MM.1S (cell line): Measurements from ENCODE around the gene CILP.
"Not testable (repeated sequence)": the region's sequence is repeated elsewhere in the genome, so short reads cannot be mapped to it uniquely, and the experiment has no call there.

Experiments
- DNase-seq: peaks from one replicate; pipeline ENCODE4 v3.0.0-alpha.2; 2015
- H2AFZ ChIP-seq: fragments of 300-600 bp; sonication (generic); 2 replicates; pipeline ENCODE4 v1.6.0; 2016; ENCODE audit warnings: antibody characterized with exemption, low read length
- H3F3A ChIP-seq: fragments of 300-600 bp; sonication (generic); 2 replicates; pipeline ENCODE4 v1.6.1; 2016; ENCODE audit warnings: mild to moderate bottlenecking, antibody characterized with exemption, low read length, moderate library complexity, mixed read lengths; ENCODE audit not compliant: insufficient read depth
- H3K27ac ChIP-seq: fragments of 300-600 bp; sonication (generic); 2 replicates; pipeline ENCODE4 v1.5.1; 2016; ENCODE audit warnings: mild to moderate bottlenecking, low read length
- H3K27me3 ChIP-seq: fragments of 300-600 bp; sonication (generic); replicated peaks from 2 replicates; pipeline ENCODE4 v1.6.0; 2016; ENCODE audit warnings: low read length; ENCODE audit not compliant: insufficient read depth
- H3K36me3 ChIP-seq: fragments of 300-600 bp; sonication (generic); replicated peaks from 2 replicates; pipeline ENCODE4 v1.6.1; 2016; ENCODE audit warnings: mild to moderate bottlenecking, low read length, mixed read lengths; ENCODE audit not compliant: insufficient read depth
- H3K4me1 ChIP-seq: fragments of 300-600 bp; sonication (generic); 2 replicates; pipeline ENCODE4 v1.6.1; 2016; ENCODE audit warnings: low read length, mixed read lengths
- H3K4me2 ChIP-seq: fragments of 300-600 bp; sonication (generic); 2 replicates; pipeline ENCODE4 v1.6.0; 2016; ENCODE audit warnings: low read depth, low read length
- H3K4me3 ChIP-seq: fragments of 300-600 bp; sonication (generic); 2 replicates; pipeline ENCODE4 v1.5.1; 2016; ENCODE audit warnings: low read length, mixed read lengths
- H3K79me2 ChIP-seq: fragments of 300-600 bp; sonication (generic); 2 replicates; pipeline ENCODE4 v1.6.1; 2016; ENCODE audit warnings: mixed run types, low read length, mixed read lengths
- H3K9ac ChIP-seq: fragments of 300-600 bp; sonication (generic); 2 replicates; pipeline ENCODE4 v1.6.1; 2016; ENCODE audit warnings: low read length, mixed read lengths
- H3K9me2 ChIP-seq: fragments of 300-600 bp; sonication (generic); replicated peaks from 2 replicates; pipeline ENCODE4 v1.6.1; 2016; ENCODE audit warnings: mild to moderate bottlenecking, low read length, mixed read lengths; ENCODE audit not compliant: insufficient read depth
- H3K9me3 ChIP-seq: fragments of 300-600 bp; sonication (generic); replicated peaks from 2 replicates; pipeline ENCODE4 v1.6.1; 2016; ENCODE audit warnings: mild to moderate bottlenecking, low read length, mixed read lengths; ENCODE audit not compliant: insufficient read depth
- H4K20me1 ChIP-seq: fragments of 300-600 bp; sonication (generic); 2 replicates; pipeline ENCODE4 v1.6.1; 2016; ENCODE audit warnings: mild to moderate bottlenecking, low read length, moderate library complexity, mixed read lengths; ENCODE audit not compliant: insufficient read depth
- CTCF ChIP-seq: fragments of 300-600 bp; sonication (generic); IDR thresholded peaks from 2 replicates; pipeline ENCODE4 v1.5.1; 2016; ENCODE audit warnings: antibody characterized with exemption, low read length, mixed read lengths
- EZH2 ChIP-seq: fragments of 300-600 bp; sonication (generic); optimal IDR thresholded peaks from 2 replicates; pipeline ENCODE3; 2017; ENCODE audit warnings: low read depth, mild to moderate bottlenecking, antibody characterized with exemption, low read length, mixed read lengths
- EZH2phosphoT487 ChIP-seq: fragments of 300-600 bp; sonication (generic); IDR thresholded peaks from 2 replicates; pipeline ENCODE4 v1.6.1; 2018; ENCODE audit warnings: antibody characterized with exemption, low read length

The CILP gene

GRCh38 chr15:65244638-65245037 lies 33.4 kb upstream of the CILP start:
- Histone ChIP-seq H3F3A (no peaks in the 10 kb centered on the region), H3K79me2 (no peaks in the 10 kb centered on the region), H3K4me1 (no peaks in the 10 kb centered on the region), H3K9me3 (no peaks in the 10 kb centered on the region), H3K27me3 (no peaks in the 10 kb centered on the region), H4K20me1 (no peaks in the 10 kb centered on the region), H3K4me3 (no peak overlapping the region), H3K36me3 (no peaks in the 10 kb centered on the region), H3K4me2 (no peak overlapping the region), H3K27ac (no peak overlapping the region), H3K9me2 (no peaks in the 10 kb centered on the region), H3K9ac (no peak overlapping the region), H2AFZ (no peak overlapping the region)
- no peak for DNase-seq
- TF ChIP-seq CTCF (no peak), EZH2phosphoT487 (no peak), EZH2 (no peak)

- H4K20me1 ChIP-seq, H3K4me1 ChIP-seq, H3K4me2 ChIP-seq, DNase-seq, H3K79me2 ChIP-seq, H3K9me3 ChIP-seq, H3K36me3 ChIP-seq, H2AFZ ChIP-seq, H3K4me3 ChIP-seq, H3K27ac ChIP-seq, H3K9ac ChIP-seq, H3K9me2 ChIP-seq, H3F3A ChIP-seq, H3K27me3 ChIP-seq: not testable (repeated sequence)
Measured at GRCh38 chr15:65236443-65236842, 25.2 kb upstream of the CILP start.

GRCh38 chr15:65233696-65234095 lies 22.4 kb upstream of the CILP start:
- Histone ChIP-seq H3K36me3 (no peaks in the 10 kb centered on the region), H3K9ac (no peak overlapping the region), H3K4me3 (no peak overlapping the region), H2AFZ (no peak overlapping the region), H3K27ac (no peak overlapping the region), H3K9me3 (no peaks in the 10 kb centered on the region), H3K79me2 (no peaks in the 10 kb centered on the region), H3K4me1 (no peaks in the 10 kb centered on the region), H3K4me2 (no peak overlapping the region), H4K20me1 (no peaks in the 10 kb centered on the region), H3K27me3 (no peaks in the 10 kb centered on the region), H3K9me2 (no peaks in the 10 kb centered on the region), H3F3A (no peaks in the 10 kb centered on the region)
- DNase-seq = no peak
- TF ChIP-seq CTCF (no peak), EZH2phosphoT487 (no peak), EZH2 (no peak)

GRCh38 chr15:65232520-65232919 lies 21.2 kb upstream of the CILP start:
- H2AFZ ChIP-seq = no peak overlapping the region
- H4K20me1 ChIP-seq = no peaks in the 10 kb centered on the region
- no peak for DNase-seq
- no peaks in the 10 kb centered on the region for H3K27me3 ChIP-seq
- no peaks in the 10 kb centered on the region for H3K9me2 ChIP-seq
- H3K79me2 ChIP-seq = no peaks in the 10 kb centered on the region
- H3K36me3 ChIP-seq = no peaks in the 10 kb centered on the region
- no peak overlapping the region for H3K4me2 ChIP-seq
- no peaks in the 10 kb centered on the region for H3F3A ChIP-seq
- H3K9me3 ChIP-seq = no peaks in the 10 kb centered on the region
- H3K4me3 ChIP-seq = no peak overlapping the region
- TF ChIP-seq EZH2 (no peak), CTCF (no peak), EZH2phosphoT487 (no peak)
- H3K4me1 ChIP-seq = no peaks in the 10 kb centered on the region
- no peak overlapping the region for H3K27ac ChIP-seq
- no peak overlapping the region for H3K9ac ChIP-seq
